HG02763 (cell line): ENCODE measurements around the gene TCEA3.

Source experiments
- ATAC-seq: cut with Tn5 transposase; IDR thresholded peaks from one replicate; pipeline ENCODE4 v1.9.1; 2021; ENCODE audit warnings: mild to moderate bottlenecking, moderate library complexity; ENCODE audit not compliant: unreplicated experiment

The TCEA3 gene

DNA sequence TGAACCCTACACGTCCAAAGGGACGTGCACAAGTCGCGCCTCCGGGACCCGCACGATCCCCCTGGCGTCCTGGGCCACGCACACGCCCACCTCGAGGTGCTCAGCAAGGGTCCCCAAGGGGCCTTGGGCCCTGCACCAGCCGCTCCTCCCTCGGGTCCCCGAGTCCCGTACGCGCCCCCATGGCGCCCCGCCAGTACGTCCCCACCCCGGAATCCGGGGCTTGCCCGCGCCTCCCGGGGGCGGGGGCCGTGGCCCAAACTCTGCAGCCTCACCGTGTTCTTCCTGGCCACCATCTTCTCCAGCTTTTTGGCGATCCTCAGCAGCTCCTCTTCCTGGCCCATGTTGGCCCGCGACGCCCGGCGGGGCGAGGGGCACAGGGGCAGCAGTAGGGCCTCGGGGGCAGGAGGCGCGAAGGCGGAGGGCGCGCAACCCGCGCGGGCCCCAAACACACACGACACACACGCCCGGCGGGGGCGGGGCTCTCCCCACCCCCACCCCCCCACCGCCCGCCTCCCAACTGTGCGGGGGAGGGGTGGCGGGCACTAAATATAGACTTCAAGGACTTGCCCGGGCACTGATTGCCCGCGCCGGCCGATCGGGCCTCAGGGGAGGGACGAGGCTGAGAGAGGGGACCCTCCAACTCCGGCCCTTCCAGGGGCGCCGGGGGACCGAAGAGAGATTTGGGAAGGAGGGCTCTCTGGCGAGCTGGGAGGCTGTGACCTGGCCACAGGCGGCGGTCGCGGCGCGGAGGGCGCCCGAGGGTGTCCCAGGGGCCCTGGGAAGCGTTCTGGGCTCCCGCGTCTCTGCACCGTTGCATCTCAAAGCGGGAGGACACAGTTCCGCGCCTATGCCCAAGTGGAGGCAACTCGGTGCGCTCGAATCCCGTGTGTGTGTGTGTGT, at the start of gene TCEA3:
Gene TCEA3 (minus strand): TSS at position 456 of the 900 bp plus-strand sequence. CDS start 115 bp downstream, at position 341.
- no peak for ATAC-seq

DNA sequence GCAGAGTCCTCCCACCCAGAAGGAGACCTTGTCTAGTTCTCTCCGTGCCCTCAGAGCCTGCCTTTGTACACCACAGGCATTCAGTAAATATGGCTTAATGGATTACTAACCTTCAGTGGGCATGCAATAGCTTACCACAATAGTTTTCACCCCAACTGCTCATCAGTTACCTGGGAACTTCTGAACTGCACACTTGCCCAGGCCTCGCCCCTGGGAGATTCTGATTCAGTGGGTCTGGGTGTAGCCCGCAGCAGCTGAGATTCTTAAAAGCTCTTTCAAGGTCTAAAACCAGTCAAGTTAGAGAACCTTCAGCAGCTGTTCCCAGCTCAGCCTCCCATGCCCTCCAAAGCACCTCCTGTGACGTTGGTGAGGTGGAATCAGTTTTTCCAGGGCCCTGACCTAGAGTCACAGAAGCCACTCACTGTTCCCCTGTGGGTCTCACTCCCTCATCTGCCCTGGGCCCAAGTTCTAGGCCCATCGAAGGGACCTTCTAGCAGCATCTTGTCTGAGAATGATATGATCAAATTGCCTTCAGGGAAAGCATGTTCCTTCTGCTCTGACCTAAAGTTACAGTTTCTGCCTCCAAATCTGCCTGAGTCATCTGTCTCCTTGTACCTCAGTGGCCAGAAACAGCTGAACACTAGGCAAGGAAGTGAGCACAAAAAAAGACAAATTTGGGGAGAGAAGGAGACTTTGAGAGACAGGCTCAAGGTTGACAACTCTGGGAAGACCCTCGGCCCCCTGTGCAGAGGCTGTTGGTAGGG, 48.7 kb upstream of the TCEA3 start:
- no peak for ATAC-seq

DNA sequence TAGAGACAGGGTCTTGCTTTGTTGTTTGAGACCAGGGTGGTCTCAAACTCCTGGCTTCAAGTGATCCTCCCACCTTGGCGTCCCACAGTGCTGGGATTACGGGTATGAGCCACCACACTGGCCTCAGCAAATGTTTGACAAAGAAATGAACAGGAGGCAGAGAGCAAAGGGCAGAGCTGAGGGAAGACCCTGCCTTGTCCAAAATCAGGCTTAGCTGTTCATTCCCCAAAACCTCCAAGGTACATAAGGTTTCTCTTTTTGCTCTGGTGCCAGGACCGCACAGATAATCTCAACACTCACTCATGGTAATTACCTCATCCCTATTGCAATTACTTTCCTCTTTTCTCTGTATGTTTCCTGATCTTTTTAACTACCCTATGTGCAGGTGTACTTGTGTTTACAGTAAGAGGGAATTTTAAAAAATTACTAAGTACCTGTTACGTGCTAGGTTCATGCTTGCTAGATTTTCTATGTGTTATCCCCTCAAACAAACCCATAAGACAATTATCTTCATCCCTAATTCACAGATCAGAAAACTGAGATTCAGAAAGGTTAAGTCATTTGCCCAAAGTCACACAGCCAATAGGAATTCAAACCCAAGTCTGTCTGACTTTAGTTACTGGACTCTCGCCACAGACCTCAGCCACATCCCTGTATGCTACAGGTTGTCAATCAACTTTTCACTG, 47.9 kb upstream of the TCEA3 start:
- ATAC-seq: no peak

DNA sequence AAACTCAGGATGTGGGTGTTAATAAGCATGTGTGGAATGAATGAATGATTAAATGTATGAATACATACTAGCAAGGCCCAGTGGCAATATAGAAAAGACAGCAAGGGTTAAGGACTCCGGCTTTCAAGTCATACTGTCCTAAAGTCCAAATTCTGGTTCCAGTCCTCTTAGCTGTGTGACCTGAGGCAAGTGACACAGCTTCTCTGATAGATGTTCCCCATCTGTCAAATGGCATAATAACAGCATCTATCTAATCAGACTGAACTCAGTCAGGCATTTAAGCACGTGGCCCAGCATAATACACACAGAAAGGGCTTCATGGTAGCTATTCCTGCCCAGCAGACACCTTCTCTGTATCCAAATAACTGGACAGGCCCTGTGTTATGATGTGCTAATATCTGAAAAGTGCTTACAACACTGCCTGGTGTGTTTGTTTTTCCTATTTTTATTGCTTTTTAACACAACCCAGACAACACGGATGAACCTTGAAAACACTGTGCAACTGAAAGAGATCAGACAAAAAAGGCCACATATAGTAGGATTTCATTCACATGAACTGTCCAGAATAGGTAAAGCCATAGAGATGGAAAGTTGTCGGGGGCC, 47.0 kb upstream of the TCEA3 start:
- ATAC-seq: no peak

DNA sequence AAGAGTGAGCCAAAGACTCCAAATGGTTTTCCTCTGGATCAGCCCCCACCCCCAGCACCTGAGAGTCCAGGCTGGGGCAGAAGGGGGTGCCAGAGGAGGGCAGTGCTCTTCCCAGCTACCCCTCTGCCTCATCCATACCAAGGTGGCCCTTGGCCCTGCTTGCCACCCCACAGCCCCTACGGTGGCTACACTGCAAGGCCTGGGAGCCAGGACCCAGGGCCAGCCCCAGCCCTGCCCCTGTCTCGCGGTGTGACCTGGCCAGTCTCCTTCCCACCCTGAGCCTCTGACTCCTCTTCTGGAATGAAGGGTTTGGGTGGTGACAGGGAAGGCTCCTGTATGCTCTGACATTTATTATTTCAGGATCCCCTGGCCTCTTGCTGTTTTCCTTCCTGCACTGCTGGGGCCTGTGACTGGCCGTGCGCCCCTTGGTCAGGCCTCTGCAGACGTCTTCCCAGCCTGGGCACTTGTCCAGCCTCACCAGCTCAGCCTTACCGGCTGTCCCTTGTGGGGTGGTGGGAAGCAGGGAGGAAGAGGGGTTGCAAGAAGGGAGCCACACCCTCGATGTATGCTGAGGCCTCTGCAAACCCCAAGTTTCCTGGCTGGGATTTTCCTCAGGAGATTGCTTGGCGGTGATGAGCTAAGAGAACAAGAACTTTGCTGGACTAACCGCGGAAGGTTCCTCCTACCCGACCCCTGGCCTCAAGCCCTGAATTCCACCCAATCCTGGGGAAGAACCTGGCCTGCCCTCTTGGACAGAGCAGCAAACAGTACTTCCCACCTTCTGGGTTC, 45.9 kb upstream of the TCEA3 start:
- ATAC-seq: no peak

DNA sequence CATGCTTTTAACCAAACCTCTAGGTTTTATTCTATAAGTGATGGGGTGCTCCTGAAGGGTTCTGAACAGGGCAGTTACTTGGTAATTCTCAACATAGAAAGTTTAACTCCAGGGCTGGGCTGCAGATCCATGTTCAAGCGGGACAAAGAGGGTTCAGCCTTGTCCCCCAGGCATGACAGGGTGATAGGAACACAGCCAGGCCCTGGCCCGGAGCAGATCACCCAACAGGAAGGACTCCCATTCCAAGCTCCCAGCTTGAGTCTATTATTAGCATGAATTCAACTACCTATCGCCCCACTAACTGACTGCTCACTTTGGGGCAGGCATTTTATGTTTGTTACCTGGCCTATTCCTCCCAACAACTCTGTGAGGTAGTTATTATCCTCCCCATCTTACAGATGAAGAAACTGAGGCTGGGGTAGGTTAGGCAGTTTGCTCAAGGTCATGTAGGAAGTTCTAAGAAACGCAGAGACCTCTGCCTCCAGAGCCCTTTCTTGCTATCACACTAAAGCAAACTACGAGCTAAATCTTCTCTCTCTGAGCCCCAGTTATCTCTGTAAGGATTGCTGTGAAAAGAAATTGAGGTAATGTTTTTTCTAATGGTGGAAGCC, 44.9 kb upstream of the TCEA3 start:
- ATAC-seq: no peak

DNA sequence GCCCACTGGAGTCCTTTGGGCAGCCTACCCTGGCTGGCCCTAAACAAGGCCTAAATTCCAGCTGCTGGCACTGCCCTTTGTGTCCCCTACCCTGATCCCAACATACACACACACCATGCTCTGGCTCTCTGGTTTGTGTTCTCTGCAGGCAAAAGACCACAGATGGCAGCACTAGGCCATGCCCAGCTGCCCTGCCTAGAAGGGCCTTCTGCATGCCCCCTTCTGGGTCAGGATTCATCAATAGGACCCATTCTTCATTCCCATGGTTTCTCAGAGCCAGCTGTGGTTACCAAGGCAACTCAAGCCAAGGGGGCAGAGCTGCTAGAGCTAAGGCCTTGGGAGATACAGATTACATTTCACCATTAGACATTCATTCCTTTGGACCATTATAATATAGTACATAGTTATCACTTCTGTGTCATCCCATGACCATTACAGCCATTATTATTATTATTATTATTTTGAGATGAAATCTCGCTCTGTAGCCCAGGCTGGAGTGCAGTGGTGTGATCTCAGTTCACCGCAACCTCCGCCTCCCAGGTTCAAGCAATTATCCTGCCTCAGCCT, 42.0 kb upstream of the TCEA3 start:
- no peak for ATAC-seq

DNA sequence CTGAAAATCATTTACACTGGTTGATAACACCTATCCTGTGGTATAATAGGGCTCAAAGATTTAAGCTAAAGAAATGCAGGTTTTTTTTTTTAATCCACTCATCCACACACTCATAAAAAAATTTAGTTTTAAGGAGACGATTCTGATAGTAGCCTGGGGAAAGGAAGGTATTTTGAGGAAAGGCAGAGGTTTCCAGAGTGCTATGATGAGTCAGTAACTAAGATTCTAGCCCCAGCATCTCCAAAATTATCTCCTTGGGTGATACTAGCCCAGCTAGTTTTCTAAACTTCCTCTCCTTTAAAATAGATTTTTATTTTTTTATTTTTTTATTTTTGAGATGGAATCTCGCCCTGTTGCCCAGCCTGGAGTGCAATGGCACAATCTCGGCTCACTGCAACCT, 38.7 kb upstream of the TCEA3 start:
- no peak for ATAC-seq

DNA sequence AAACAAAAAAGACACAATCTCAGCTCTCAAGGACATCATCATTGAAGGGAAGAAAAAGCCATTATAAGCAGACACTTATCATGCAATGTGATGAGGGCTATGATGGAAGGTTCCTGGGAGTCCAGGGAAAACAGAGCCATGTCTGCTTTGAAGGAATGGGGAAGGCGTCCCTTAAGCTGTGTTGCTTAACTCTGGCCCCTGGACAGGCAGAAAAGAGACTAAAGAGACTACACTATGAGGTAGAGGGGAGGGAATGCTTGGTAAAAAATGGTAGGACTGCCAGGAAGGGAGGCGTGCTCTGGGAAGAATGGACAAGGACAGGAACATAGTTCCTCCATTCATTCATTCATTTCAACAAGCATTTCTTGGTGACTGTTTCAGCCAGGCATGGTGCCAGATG, 38.2 kb upstream of the TCEA3 start:
- no peak for ATAC-seq

DNA sequence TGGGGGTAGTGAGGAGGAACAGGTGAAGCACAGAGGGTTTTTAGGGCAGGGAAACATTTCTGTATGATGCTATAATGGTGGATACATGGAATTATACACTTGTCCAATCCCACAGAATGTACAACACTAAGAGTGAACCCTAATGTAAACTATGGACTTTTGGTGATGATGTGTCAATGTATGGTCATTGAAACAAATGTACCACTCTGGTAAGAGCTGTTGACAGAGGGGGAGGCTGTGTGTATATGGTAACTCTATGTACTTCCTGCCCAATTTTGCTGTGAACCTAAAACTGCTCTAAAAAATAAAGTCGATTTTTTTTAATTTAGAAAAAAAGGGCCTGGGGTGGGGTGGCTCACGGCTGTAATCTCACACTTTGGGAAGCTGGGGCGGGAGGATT, 36.5 kb upstream of the TCEA3 start:
- ATAC-seq: no peak

DNA sequence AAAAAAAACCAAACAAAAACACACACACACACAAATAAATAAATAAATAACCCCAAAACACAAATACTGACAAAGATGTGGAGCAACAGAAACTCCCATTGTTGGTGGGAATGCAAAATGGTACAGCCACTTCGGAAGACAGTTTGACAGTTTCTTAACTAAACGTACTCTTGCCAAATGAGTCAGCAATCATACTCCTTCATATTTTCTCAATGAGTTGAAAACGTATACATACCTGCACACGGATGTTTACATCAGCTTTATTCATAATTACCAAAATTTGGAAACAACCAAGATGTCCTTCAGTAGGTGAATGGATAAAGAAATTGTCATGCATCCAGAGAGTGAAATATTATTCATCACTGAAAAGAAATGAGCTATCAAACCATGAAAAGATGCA, 36.0 kb upstream of the TCEA3 start:
- ATAC-seq: no peak

DNA sequence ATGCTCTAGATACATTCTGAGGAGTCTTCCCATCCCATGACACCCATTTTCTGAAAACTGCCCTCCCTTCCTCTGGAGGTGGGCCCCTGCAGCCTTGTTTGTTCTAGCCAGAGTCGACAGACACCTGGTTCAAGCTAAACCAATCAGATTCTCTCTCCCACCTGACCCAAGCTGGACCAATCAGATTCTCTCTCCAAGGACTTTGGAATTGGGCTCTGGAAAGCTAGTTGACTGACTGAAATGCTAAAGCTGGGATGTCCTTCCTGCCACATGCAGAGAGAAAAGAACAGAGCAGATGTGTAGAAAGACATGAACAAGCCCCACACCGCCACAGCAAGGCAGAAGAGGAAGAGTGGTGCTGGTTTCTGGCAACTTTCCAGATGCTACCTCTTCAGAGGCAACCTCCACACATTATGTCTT, 34.8 kb upstream of the TCEA3 start:
- ATAC-seq: no peak

DNA sequence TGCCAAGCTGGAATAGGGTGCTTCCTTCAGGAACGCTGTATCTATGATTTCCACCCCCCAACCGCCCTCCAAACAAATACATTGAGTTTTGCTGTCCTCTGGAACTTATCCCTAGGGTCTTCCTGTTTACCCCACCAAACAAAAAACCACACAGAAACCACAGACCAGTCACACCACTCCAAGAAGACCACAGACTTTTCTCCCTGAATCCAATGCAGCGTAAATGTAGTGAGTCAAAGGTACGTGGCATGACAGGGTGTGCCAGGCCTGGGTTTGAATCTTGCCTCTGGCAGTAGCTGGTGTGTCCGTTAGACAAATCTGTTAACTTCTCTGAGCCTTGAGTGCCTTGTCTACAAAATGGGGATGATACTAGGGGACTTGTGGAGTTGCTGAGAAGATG, 31.7 kb upstream of the TCEA3 start:
- ATAC-seq: no peak

DNA sequence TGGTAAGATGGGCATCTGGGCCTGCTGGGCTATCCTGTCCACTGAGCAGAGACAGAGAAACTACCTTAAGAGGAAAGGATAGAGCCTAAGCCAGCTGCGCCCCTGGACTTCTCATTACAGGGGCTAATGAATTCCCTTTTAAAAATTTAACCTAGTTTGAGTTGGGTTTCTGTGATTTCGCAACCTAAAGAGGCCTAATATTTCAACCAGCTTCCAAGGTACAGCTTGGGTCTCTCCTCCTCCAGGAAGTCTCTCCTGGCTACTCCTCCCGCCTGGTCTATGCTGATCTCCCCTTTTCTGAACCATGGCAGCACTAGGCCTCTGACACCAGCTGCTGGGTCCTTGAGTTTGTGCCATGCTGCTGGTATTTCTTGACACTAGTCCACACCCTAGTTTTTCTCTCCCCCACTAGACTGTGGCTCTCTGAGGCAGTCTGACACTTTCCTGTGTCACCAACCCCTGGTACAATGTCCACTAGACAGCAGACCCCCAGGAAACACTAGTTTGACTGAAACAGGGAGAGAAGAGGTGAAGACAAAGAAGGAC, 29.0 kb upstream of the TCEA3 start:
- no peak for ATAC-seq

DNA sequence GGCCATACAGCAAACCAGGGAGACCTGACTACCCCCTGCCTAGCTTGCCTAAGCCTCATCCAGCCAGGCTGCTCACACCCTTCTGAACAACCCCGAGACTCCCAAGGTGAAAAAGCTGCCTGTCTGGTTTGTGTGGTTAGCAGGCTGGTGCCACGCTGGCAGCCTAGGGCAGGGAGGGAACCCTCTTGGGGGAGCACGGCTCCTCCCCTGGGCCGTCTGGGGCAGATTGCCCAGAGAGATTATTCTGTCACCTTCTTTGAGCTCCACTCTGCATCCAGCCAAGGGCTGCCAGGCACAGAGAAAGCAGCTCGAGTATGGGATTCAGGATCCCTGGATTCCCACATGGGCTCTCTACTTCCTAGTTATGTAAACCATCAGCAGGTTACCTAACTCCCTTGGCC, 27.5 kb upstream of the TCEA3 start:
- no peak for ATAC-seq

DNA sequence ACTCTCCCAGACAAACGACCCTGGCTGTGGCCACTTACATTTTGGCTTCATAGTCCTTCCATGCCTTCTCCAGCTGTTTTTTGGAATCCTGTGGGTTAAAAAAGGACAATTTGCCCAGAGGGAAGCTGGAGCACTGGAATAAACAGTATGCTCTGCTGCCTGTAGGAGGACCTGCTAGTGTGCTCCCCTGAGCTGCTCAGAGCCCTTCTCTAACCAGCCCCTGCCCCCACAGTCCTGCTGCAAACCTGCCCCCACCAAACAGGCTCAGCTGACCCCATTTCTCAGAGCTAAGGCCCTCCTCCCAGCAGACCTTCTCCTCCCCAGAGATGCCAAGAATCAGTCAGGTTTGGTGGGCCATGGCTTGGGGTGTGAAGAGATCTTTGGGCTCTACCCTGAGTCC, 26.9 kb upstream of the TCEA3 start:
- no peak for ATAC-seq

DNA sequence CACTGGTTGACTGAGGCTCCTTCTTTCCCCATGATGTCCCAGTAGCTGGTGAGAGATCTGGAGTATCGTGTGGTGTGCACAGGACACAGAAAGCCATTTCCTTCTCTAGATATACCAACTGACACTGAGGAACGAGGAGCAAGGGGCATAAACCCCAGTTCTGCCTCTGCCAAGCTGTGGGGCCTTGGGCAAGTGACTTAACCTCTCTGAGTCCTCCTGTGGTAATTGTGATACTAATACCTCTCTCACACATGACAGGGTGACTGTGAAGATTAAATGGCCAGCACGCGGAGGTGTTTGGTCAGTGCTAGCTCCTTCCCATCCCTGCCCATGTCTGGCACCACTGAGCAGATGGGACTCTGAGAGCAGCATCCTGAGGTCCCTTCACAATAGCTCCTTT, 26.3 kb upstream of the TCEA3 start:
- no peak for ATAC-seq

DNA sequence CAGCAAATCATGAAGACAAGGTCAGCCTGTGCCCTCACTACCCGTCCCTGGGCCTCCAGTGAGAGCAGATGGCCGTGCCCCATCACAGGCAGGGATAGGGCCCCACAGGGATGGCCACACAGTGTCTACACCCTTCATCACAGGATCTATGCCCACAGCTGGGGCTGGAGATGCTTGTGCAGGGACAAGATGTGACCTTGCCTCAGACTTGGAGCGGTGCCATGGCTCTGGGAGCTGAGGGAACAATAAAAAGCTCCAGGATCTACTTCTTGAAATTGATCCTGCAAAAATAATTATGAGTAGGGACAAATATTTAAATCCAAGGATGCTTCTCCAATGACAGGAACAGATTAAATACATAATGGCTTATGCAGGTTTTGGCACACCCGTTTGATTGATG, 25.4 kb upstream of the TCEA3 start:
- no peak for ATAC-seq

DNA sequence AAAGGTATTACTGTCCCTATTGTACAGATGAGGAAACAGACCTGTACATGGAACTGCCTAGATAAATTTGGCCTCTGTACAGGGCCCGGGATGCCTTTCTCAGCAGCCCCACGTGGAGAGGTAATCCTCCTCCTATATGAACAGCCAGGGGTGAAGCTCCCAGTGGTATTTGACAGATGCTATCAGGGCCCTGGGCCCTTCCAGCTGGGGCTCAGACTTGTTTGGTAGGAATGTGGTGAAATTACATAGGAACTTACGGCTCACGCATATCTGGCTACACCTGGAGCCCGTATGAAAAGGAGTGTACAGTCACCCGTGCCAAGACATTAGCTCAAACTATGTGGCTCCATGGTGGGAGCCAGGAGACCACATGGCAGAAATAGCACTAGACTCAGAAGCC, 24.8 kb upstream of the TCEA3 start:
- no peak for ATAC-seq
